HG03066 (cell line): ENCODE results near the gene VASN.

ENCODE experiments used
- ATAC-seq: cut with Tn5 transposase; IDR thresholded peaks from one replicate; pipeline ENCODE4 v1.9.1; 2021; ENCODE audit warnings: low read depth; ENCODE audit not compliant: unreplicated experiment

VASN gene

GRCh38 chr16:4351880-4352279 lies 19.8 kb upstream of the VASN start:
- ATAC-seq, result no peak

GRCh38 chr16:4352843-4353242 lies 18.8 kb upstream of the VASN start:
- no peak for ATAC-seq

DNA sequence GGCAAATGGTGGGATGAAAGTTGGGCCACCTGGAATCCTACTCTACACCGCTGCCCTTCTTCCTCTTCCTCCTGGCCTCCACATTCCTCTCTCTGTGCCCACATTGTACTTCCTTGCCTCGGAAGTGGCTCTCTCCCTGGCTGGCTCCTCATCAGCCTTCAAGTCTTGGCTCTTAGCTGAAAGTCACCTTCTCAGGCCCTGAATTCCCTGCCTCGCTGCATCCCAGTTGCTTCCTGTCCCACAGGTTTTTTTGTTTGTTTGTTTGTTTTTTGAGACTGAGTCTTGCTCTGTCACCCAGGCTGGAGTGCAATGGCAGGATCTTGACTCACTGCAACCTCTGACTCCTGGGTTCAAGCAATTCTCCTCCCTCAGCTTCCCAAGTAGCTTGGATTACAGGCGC lies 18.0 kb upstream of the VASN start:
- ATAC-seq, result no peak

DNA sequence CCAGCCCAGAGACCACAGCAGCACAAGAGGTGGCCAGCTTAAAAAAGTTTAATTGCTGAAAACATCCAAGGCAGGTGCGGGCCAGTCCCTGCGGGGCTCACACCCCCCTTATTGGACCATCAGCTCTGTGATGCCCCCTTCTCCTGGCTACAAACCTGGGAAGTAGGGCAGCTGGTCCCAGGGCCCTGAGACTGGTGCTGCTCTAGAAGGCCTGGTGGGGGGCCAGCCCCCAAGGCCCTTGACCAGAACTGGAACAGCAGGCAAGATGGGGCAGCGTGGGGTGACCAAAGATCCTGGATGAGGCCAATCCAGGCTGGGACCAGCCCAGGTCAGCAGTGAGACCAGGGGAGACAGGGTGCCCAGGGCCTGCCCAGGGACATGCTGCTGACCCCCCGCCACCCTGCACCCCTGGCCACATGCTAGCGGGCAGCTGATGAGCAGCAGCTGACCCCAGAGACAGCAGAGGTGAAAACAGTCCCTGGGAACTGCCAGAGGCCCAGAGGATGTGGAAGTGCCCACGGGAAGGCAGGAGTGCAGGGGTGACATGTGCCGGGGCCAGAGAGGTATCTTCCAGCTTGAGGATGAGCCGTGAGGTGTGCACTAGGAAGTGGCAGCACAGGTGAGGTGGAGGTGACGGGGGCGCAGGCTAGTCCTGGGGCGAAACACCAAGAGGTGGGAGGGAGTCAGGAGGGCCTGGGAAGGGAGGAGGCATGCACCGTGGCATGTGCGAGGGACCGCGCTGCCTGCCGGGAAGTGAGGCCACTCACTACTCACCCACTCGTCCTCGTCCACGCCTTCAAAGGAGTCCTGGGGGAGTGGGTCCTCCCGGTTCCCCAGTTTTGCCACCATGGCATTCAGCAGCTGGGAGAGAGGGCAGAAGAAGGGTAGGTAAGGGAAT lies 16.9 kb upstream of the VASN start:
- ATAC-seq, result no peak

DNA sequence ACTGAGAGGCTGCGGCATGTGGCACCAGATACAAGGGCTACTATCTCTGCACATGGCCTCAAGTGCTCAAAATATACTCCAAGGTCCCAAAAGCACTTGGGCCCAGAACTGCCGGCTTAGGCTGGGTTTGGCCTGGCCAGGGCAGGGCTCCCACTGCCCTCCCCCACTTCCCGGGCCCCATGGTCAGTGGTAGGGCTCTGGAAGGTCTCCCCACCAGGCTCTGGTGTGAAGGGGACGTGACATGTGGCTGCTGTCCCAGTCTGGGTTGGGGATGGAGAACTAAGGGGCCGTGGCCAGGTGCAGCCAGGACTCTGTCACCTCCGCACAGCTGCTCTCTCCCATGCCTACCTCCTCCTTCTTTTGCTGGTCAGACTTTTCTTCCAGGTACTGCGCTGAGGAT lies 14.8 kb upstream of the VASN start:
- no peak for ATAC-seq

DNA sequence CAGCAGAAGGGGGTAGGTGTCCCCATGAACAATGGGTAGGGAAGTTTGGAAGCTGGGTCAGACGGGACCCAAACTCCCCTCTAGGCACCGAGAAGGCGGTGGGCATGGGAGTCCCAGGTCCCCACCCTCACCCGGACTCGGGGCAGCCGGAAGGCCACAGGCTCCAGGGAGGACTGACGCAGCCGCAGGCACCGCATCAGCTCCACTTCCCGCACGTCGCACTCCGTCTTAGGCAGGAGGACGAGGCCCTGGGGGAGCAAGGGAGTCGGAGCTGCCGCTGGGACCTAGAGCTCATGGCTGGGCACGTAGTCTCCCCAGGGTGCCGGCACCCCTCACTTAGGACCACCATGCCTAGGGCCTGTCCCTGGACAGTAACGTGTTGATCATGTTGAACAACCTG lies 13.4 kb upstream of the VASN start:
- ATAC-seq, result no peak

DNA sequence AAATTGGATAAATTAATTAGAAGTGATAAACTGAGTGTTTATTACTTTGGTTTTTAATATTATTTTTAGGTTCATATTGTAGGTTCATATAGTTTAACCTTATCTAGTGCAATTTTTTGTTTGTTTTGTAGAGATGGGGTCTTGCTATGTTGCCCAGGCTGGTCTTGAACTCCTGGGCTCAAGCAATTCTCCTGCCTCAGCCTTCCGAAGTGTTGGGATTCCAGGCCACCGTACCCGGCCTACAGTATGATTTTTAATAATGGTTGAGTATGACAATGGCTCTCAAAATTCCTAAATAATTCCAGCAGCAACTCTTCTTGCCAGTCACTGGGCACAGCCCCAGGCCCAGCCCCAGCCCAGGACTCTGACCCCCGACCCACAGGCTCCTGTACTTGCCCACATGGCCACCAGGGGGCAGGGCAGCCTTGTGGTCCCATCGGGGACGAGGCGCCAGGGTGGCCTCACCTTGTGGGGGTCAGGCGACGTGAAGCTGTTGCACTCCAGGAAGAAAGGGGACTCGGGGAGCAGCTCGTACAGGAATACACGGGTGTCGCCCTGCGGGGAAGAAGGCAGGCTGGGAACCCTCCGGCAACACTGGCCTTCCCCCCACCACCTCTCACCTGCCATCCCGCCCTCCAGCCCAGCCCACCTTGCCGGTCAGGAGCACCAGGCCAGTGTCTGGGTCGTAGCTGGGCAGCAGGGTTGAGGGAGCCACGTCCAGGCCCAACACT lies 12.7 kb upstream of the VASN start:
- no peak for ATAC-seq

- no peak for ATAC-seq
These were observed 11.7 kb upstream of the VASN start for GRCh38 chr16:4359914-4360313.

- no peak for ATAC-seq
These were observed 11.1 kb upstream of the VASN start for GRCh38 chr16:4360538-4361021.

DNA sequence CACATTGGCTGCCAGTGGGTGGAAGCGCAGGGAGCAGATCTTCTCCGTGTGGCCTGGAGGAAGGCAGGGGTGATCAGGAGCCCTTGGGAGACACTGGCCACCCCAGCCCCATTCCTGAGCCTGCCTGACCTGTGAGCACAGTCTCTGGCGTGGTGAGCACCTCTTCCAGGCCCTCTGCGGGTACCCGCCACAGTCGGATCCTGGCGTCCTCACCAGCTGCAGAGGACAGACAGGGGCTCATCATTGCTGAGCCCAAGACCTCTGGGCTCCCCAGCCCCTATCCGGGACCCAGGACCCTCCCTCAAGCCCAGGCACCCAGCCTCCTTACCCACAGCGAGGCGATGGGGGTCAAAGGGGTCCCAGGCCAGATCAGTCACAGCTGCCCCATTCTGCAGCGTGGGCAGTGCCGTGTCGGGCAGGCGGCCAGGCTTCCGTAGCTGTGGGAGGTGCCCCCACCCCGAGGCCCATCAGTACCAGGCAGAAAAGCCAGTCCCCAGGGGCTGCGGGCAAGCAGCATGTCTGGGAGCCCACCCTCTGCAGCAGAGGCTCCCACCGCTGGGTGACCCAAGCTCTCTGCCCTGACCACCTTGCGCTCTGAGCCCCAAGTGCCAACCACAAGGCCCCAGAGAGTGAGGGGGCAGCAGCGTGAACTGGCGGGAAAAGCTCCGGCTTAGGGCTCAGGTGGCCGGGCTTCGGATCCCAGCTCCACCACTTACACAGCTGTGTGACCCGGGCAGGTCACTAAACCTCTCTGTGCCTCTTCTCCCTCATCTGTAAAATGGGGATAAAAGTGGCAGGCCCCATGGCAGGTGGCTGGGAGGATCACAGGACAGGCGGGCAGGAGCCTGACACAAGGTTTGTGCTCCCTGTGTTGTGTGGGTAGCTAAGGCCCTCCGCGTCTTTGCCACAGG lies 10.4 kb upstream of the VASN start:
- ATAC-seq, result no peak

- no peak for ATAC-seq
These were observed 9.7 kb upstream of the VASN start for GRCh38 chr16:4361944-4362311.

GRCh38 chr16:4362476-4363135 lies 9.0 kb upstream of the VASN start:
- no peak for ATAC-seq

- ATAC-seq, result no peak
These were observed 7.2 kb upstream of the VASN start for GRCh38 chr16:4364196-4365013.

DNA sequence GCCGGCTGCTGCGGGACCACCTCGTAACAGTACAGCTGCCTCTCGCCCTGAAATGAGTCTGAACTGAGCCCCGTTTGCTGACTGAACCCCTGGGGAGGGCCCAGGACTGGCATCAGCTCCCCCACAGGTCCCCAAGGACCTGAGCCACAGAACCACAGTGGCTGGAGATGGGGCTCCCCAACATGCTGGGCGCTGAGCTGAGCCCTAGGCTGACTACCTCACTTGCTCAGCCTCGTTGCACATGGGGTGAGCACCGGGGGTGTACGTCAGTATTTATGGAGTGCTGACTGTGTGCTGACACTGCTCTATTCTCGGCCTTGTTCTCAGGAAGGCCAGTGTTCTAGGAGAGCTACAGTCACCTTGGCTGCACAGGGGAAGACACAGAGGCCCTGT lies 6.6 kb upstream of the VASN start:
- ATAC-seq, result no peak

DNA sequence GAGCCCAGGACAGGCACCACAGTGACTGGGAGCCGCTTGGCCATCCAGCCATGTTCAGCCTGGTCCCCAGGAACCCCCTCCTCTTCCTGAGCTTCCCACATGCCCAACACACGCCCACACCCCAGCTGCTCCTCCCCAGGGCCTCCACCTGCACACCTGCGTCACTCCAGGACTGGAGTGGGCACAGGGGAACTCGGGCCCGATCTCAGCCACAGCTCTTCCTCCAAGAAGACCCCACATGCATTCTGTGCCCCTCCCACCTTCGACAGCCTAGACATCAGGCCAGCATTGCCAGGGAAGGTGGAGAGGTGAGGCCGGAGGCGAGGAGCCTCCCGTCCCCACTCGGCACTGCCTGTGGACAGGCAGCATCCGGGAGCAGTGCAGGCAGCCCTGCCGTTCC lies 6.0 kb upstream of the VASN start:
- ATAC-seq, result no peak

DNA sequence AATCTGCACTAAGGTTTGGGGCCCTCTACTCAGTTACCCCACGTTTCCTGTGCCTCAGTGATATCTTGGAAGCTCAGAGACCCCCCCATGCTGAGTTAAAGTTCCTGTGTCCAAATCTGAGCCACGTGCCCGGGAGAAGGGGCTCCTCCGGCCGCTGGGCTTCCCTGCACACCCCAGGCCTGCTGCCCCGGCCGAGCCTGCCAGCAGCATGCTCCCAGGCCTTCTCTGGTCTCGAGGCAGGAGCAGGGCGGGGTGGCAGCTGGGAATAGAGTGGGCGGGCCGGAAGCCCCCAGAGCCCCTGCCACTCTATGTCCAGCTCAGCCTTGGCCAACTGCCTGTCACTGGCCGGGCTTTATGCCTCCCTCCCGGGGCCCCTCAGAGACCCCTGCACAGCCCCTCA lies 5.6 kb upstream of the VASN start:
- no peak for ATAC-seq

GRCh38 chr16:4367393-4367856 lies 4.2 kb upstream of the VASN start:
- no peak for ATAC-seq

GRCh38 chr16:4369007-4369733 lies 2.5 kb upstream of the VASN start:
- no peak for ATAC-seq

DNA sequence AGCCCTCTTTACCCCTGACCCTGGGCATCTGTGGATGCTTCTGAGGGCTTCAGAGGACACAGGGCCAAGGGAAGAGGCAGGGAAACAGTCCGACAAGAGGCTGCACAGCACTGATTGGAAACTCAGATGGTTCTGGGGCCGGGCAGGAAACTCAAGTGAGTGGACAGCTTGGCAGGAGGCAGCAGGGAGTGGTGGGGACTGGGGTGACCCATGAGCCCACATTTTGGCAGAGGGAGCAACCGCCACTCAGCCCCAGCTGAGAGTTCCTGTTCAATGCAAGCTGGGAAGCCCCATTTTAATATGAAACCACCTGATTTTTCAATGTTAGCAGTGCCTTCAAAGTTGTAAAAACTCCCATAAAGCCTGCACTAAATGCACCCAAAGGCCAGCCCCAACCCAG lies 1.5 kb upstream of the VASN start:
- ATAC-seq, result no peak
